HG03066 (cell line): Measurements from ENCODE around the gene SEC22B.
A peak's percentile ranks its signal among the peaks of the same experiment; 100 is the strongest.
"Not testable (repeated sequence)": the region's sequence is repeated elsewhere in the genome, so short reads cannot be mapped to it uniquely, and the experiment has no call there.

Experiments
- ATAC-seq: cut with Tn5 transposase; IDR thresholded peaks from one replicate; pipeline ENCODE4 v1.9.1; 2021; ENCODE audit warnings: low read depth; ENCODE audit not compliant: unreplicated experiment

SEC22B gene

GRCh38 chr1:120120525-120120924 is 55.8 kb downstream of the SEC22B start:
- ATAC-seq = not testable (repeated sequence)

- ATAC-seq = peak; percentile 61
Measured at GRCh38 chr1:120117371-120118177, 58.7 kb downstream of the SEC22B start.

- not testable (repeated sequence) for ATAC-seq
Measured at GRCh38 chr1:120116094-120116493, 60.2 kb downstream of the SEC22B start.

GRCh38 chr1:120113134-120113533 is 63.2 kb downstream of the SEC22B start:
- not testable (repeated sequence) for ATAC-seq

GRCh38 chr1:120112212-120112611 is 64.1 kb downstream of the SEC22B start:
- ATAC-seq = not testable (repeated sequence)

- ATAC-seq = not testable (repeated sequence)
Measured at GRCh38 chr1:120111771-120112170, 64.5 kb downstream of the SEC22B start.

- ATAC-seq = not testable (repeated sequence)
Measured at GRCh38 chr1:120111008-120111407, 65.3 kb downstream of the SEC22B start.

GRCh38 chr1:120109656-120110055 is 66.7 kb downstream of the SEC22B start:
- ATAC-seq = not testable (repeated sequence)

GRCh38 chr1:120109180-120109579 is 67.1 kb downstream of the SEC22B start:
- not testable (repeated sequence) for ATAC-seq

GRCh38 chr1:120105288-120105687 is 71.0 kb downstream of the SEC22B start:
- ATAC-seq = not testable (repeated sequence)

GRCh38 chr1:120103768-120104167 is 72.6 kb downstream of the SEC22B start:
- ATAC-seq = not testable (repeated sequence)

GRCh38 chr1:120101593-120101992 is 74.7 kb downstream of the SEC22B start:
- ATAC-seq = not testable (repeated sequence)
